HEK293 (cell line): ENCODE results near the gene HMCN1.

Experiments used
- CTCF ChIA-PET: fragments of 350-600 bp; formaldehyde crosslinking; extraction: SDS; loops from one replicate; lab custom pipeline; 2021; ENCODE audit warnings: antibody characterized with exemption; lab: Yijun Ruan, JAX
- POLR2A ChIA-PET: fragments of 300-600 bp; formaldehyde crosslinking; extraction: SDS; loops from one replicate; lab custom pipeline; 2020; ENCODE audit warnings: antibody characterized with exemption, inconsistent platforms; lab: Yijun Ruan, JAX
- H3K27ac ChIP-seq: fragments of 200-500 bp; sonication (Bioruptor generic); 2 replicates; pipeline ENCODE4 v1.5.1; 2014; ENCODE audit warnings: low read depth, low read length, control low read depth, inconsistent platforms; ENCODE audit errors: extremely low read depth
- H3K36me3 ChIP-seq, 2 experiments: fragments of 200-500 bp in 1 of 2; sonication (Bioruptor generic) in 1 of 2; 1 replicate in 1 of 2; 2 replicates in 1 of 2; pipeline ENCODE4 v1.5.1; 2014 to 2017; ENCODE audit warnings: inconsistent platforms in 2 of 2, low read length in 2 of 2; ENCODE audit not compliant: control insufficient read depth in 2 of 2, insufficient read depth in 1 of 2
- H3K4me1 ChIP-seq: fragments of 200-500 bp; sonication (Bioruptor generic); 2 replicates; pipeline ENCODE4 v1.5.1; 2014; ENCODE audit warnings: mild to moderate bottlenecking, low read length, inconsistent platforms; ENCODE audit not compliant: control insufficient read depth, insufficient read depth
- H3K4me3 ChIP-seq: 2 replicates; pipeline ENCODE4 v1.5.1; 2011; ENCODE audit warnings: low read depth, mild to moderate bottlenecking, control low read depth, low read length, moderate library complexity
- H3K9me3 ChIP-seq: fragments of 200-500 bp; sonication (Bioruptor generic); 2 replicates; pipeline ENCODE4 v1.5.1; 2014; ENCODE audit warnings: low read depth, low read length, inconsistent platforms; ENCODE audit not compliant: control insufficient read depth, insufficient read depth
- GLI4 ChIP-seq: fragments of 450-650 bp; formaldehyde crosslinking; IDR thresholded peaks from 2 replicates; pipeline ENCODE4 v1.5.1; 2016; ENCODE audit warnings: missing biosample characterization, missing genetic modification characterization
- IKZF3 ChIP-seq: fragments of 450-650 bp; IDR thresholded peaks from 2 replicates; pipeline ENCODE4 v1.5.0; 2018; ENCODE audit warnings: missing biosample characterization, mild to moderate bottlenecking, missing genetic modification characterization, moderate library complexity
- KLF1 ChIP-seq: fragments of 450-650 bp; formaldehyde crosslinking; IDR thresholded peaks from 2 replicates; pipeline ENCODE4 v1.5.1; 2016; ENCODE audit warnings: missing biosample characterization, missing genetic modification characterization
- KLF16 ChIP-seq: fragments of 450-650 bp; formaldehyde crosslinking; IDR thresholded peaks from 2 replicates; pipeline ENCODE4 v1.5.1; 2017; ENCODE audit warnings: missing biosample characterization, missing genetic modification characterization
- KLF17 ChIP-seq: fragments of 450-650 bp; formaldehyde crosslinking; IDR thresholded peaks from 2 replicates; pipeline ENCODE4 v1.5.1; 2016; ENCODE audit warnings: missing biosample characterization, missing genetic modification characterization
- MEIS1 ChIP-seq: sonication (generic); formaldehyde crosslinking; IDR thresholded peaks from 2 replicates; pipeline ENCODE4 v1.8.1; 2022; ENCODE audit warnings: missing genetic modification reagents, mild to moderate bottlenecking, borderline replicate concordance
- MYNN ChIP-seq: fragments of 450-650 bp; formaldehyde crosslinking; IDR thresholded peaks from 2 replicates; pipeline ENCODE4 v1.5.1; 2016; ENCODE audit warnings: missing biosample characterization, missing genetic modification characterization, borderline replicate concordance
- PATZ1 ChIP-seq: fragments of 450-650 bp; formaldehyde crosslinking; IDR thresholded peaks from 2 replicates; pipeline ENCODE4 v1.5.1; 2016; ENCODE audit warnings: missing biosample characterization, missing genetic modification characterization
- SCRT2 ChIP-seq: fragments of 450-650 bp; formaldehyde crosslinking; IDR thresholded peaks from 2 replicates; pipeline ENCODE4 v1.5.1; 2016; ENCODE audit warnings: missing biosample characterization, missing genetic modification characterization
- SP7 ChIP-seq: fragments of 450-650 bp; formaldehyde crosslinking; IDR thresholded peaks from 2 replicates; pipeline ENCODE4 v1.5.1; 2016; ENCODE audit warnings: missing biosample characterization, missing genetic modification characterization
- YY1 ChIP-seq: fragments of 450-650 bp; formaldehyde crosslinking; IDR thresholded peaks from 2 replicates; pipeline ENCODE4 v1.5.1; 2018; ENCODE audit warnings: missing biosample characterization, missing genetic modification characterization
- YY2 ChIP-seq: fragments of 450-650 bp; formaldehyde crosslinking; IDR thresholded peaks from 2 replicates; pipeline ENCODE4 v1.5.1; 2016; ENCODE audit warnings: missing biosample characterization, missing genetic modification characterization
- ZBTB20 ChIP-seq: fragments of 450-650 bp; formaldehyde crosslinking; IDR thresholded peaks from 2 replicates; pipeline ENCODE4 v1.5.1; 2016; ENCODE audit warnings: missing biosample characterization, missing genetic modification characterization
- ZBTB6 ChIP-seq: fragments of 450-650 bp; formaldehyde crosslinking; IDR thresholded peaks from 2 replicates; pipeline ENCODE4 v1.5.1; 2017; ENCODE audit warnings: missing biosample characterization, missing genetic modification characterization
- ZEB2 ChIP-seq: fragments of 450-650 bp; formaldehyde crosslinking; IDR thresholded peaks from 2 replicates; pipeline ENCODE4 v1.5.1; 2016; ENCODE audit warnings: missing biosample characterization, missing genetic modification characterization
- ZFHX2 ChIP-seq: fragments of 450-650 bp; formaldehyde crosslinking; conservative IDR thresholded peaks from 2 replicates; pipeline ENCODE4 v1.5.1; 2016; ENCODE audit warnings: missing biosample characterization, missing genetic modification characterization
- ZNF140 ChIP-seq: fragments of 450-650 bp; formaldehyde crosslinking; IDR thresholded peaks from 2 replicates; pipeline ENCODE4 v1.5.1; 2016; ENCODE audit warnings: missing biosample characterization, missing genetic modification characterization
- ZNF239 ChIP-seq: fragments of 450-650 bp; formaldehyde crosslinking; IDR thresholded peaks from 2 replicates; pipeline ENCODE4 v1.5.1; 2016; ENCODE audit warnings: missing biosample characterization, missing genetic modification characterization
- ZNF24 ChIP-seq: fragments of 450-650 bp; formaldehyde crosslinking; IDR thresholded peaks from 2 replicates; pipeline ENCODE4 v1.5.1; 2016; ENCODE audit warnings: missing biosample characterization, missing genetic modification characterization
- ZNF248 ChIP-seq: fragments of 450-650 bp; formaldehyde crosslinking; IDR thresholded peaks from 2 replicates; pipeline ENCODE4 v1.5.1; 2017; ENCODE audit warnings: missing biosample characterization, missing genetic modification characterization
- ZNF266 ChIP-seq: fragments of 450-650 bp; formaldehyde crosslinking; IDR thresholded peaks from 2 replicates; pipeline ENCODE4 v1.5.1; 2016; ENCODE audit warnings: missing biosample characterization, missing genetic modification characterization, low read depth
- ZNF274 ChIP-seq, 2 experiments: fragments of 200-500 bp in 1 of 2; fragments of 450-650 bp in 1 of 2; sonication (Bioruptor generic) in 1 of 2; formaldehyde crosslinking in 1 of 2; IDR thresholded peaks; 2 replicates each; pipeline versions ENCODE4 v1.5.1 to v1.6.1; 2014 to 2016; ENCODE audit warnings: borderline replicate concordance in 1 of 2, inconsistent platforms in 1 of 2, low read length in 1 of 2, missing biosample characterization in 1 of 2, missing genetic modification characterization in 1 of 2
- ZNF350 ChIP-seq: fragments of 450-650 bp; formaldehyde crosslinking; IDR thresholded peaks from 2 replicates; pipeline ENCODE4 v1.5.0; 2017; ENCODE audit warnings: missing biosample characterization, mild to moderate bottlenecking, missing genetic modification characterization
- ZNF354C ChIP-seq: fragments of 450-650 bp; formaldehyde crosslinking; IDR thresholded peaks from 2 replicates; pipeline ENCODE4 v1.5.1; 2016; ENCODE audit warnings: missing biosample characterization, missing genetic modification characterization, low read depth, borderline replicate concordance
- ZNF394 ChIP-seq: fragments of 450-650 bp; formaldehyde crosslinking; IDR thresholded peaks from 2 replicates; pipeline ENCODE4 v1.5.1; 2016; ENCODE audit warnings: missing biosample characterization, missing genetic modification characterization, mild to moderate bottlenecking, moderate library complexity, borderline replicate concordance
- ZNF426 ChIP-seq: fragments of 450-650 bp; formaldehyde crosslinking; IDR thresholded peaks from 2 replicates; pipeline ENCODE4 v1.5.1; 2017; ENCODE audit warnings: missing biosample characterization, missing genetic modification characterization, mild to moderate bottlenecking, inconsistent platforms, moderate library complexity
- ZNF571 ChIP-seq: fragments of 450-650 bp; formaldehyde crosslinking; IDR thresholded peaks from 2 replicates; pipeline ENCODE4 v1.5.0; 2017; ENCODE audit warnings: missing biosample characterization, missing genetic modification characterization
- ZNF664 ChIP-seq: fragments of 450-650 bp; formaldehyde crosslinking; IDR thresholded peaks from 2 replicates; pipeline ENCODE4 v1.5.1; 2016; ENCODE audit warnings: missing biosample characterization, missing genetic modification characterization
- ZNF768 ChIP-seq: fragments of 450-650 bp; formaldehyde crosslinking; IDR thresholded peaks from 2 replicates; pipeline ENCODE4 v1.5.1; 2018; ENCODE audit warnings: missing biosample characterization, mild to moderate bottlenecking, missing genetic modification characterization
- ZSCAN16 ChIP-seq: fragments of 450-650 bp; formaldehyde crosslinking; IDR thresholded peaks from 2 replicates; pipeline ENCODE4 v1.5.1; 2016; ENCODE audit warnings: missing biosample characterization, missing genetic modification characterization
- ZSCAN23 ChIP-seq: fragments of 450-650 bp; formaldehyde crosslinking; IDR thresholded peaks from 2 replicates; pipeline ENCODE4 v1.5.1; 2016; ENCODE audit warnings: missing biosample characterization, missing genetic modification characterization
- TF ChIP-seq, protein P1 (sequence below): fragments of 450-650 bp; formaldehyde crosslinking; IDR thresholded peaks from 2 replicates; pipeline ENCODE4 v1.5.1; 2016; ENCODE audit warnings: missing biosample characterization, missing genetic modification characterization

The HMCN1 gene

DNA sequence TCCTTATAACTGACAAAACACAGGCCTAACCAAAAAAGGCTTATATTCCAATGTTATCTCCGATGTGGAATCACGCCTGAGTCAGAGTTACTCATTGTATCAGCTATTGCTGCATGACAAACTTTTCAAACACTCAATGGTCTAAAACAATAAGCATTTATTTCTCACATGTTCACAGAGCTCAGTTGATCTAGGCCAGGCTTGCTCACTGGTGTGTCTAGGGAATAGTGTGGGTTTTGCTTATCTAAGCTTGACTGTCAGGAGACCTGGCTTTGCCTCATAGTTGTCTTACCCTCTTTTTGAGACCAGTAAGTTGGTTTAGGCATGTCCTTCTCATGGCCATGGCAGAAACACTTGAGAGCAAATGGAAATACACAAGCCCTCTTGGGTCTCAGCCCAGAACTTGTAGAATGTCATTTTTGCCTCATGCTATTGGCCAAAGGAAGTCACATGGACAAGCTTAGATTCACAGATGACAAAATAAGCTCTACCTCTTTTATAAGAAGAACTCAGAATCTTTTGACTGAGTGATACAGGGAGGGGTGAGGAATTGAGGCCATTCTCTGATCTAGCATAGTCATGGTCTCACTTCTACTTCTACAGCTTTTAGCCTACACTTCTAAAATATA lies 130.8 kb downstream of the HMCN1 start:
- H3K27ac ChIP-seq, result no peak overlapping the region

GRCh38 chr1:185869590-185869989 lies 135.4 kb downstream of the HMCN1 start:
- Histone ChIP-seq H3K36me3 (no peaks in the 10 kb centered on the region), H3K4me1 (no peaks in the 10 kb centered on the region), H3K9me3 (no peaks in the 10 kb centered on the region), H3K4me3 (no peak overlapping the region), H3K27ac (no peak overlapping the region)
- CTCF ChIA-PET, result interaction anchor here (1.2 kb wide), 1 partner anchor 11 kb away, joined by 4 read pairs; no protein-coding TSS in a partner anchor
- TF ChIP-seq YY2 (no peak), ZSCAN23 (no peak), SCRT2 (tag by site-specific recombination) (no peak), MEIS1 (CRISPR knock-in tag) (no peak), KLF16 (no peak), ZNF24 (tag by site-specific recombination) (no peak), GLI4 (tag by site-specific recombination) (no peak), ZNF266 (tag by site-specific recombination) (no peak), ZNF426 (no peak), ZNF140 (tag by site-specific recombination) (no peak), ZEB2 (no peak), ZNF571 (tag by site-specific recombination) (no peak), ZNF768 (no peak), ZNF394 (tag by site-specific recombination) (no peak), ZNF354C (no peak), ZNF239 (no peak)
- TF ChIP-seq, protein P1, sequence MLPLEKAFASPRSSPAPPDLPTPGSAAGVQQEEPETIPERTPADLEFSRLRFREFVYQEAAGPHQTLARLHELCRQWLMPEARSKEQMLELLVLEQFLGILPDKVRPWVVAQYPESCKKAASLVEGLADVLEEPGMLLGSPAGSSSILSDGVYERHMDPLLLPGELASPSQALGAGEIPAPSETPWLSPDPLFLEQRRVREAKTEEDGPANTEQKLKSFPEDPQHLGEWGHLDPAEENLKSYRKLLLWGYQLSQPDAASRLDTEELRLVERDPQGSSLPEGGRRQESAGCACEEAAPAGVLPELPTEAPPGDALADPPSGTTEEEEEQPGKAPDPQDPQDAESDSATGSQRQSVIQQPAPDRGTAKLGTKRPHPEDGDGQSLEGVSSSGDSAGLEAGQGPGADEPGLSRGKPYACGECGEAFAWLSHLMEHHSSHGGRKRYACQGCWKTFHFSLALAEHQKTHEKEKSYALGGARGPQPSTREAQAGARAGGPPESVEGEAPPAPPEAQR, result no peak
- POLR2A ChIA-PET, result no interaction called here

More for the DNA sequence above, 130.8 kb downstream of the HMCN1 start:
- Histone ChIP-seq H3K36me3 (no peaks in the 10 kb centered on the region), H3K4me1 (0 out of 2 replicates have a peak, but pooled peaks cover 4% of the 10 kb centered on the region), H3K9me3 (no peaks in the 10 kb centered on the region), H3K4me3 (no peak overlapping the region)
- TF ChIP-seq KLF1 (tag by site-specific recombination) (no peak), YY1 (tag by site-specific recombination) (no peak), ZNF664 (no peak), ZFHX2 (tag by site-specific recombination) (no peak), ZNF140 (tag by site-specific recombination) (no peak), ZSCAN16 (tag by site-specific recombination) (no peak), ZNF394 (tag by site-specific recombination) (no peak), KLF17 (tag by site-specific recombination) (no peak), ZNF350 (tag by site-specific recombination) (no peak), ZNF248 (tag by site-specific recombination) (no peak), ZBTB20 (tag by site-specific recombination) (no peak), ZNF354C (no peak), ZNF274 (IDR thresholded peaks at IDR 0.05; ENCODE audit: low read length) (no peak), ZNF274 (tag by site-specific recombination; IDR thresholded peaks at IDR 0.05; ENCODE audit: borderline replicate concordance) (no peak), ZBTB6 (no peak), MYNN (no peak), SP7 (tag by site-specific recombination) (no peak), PATZ1 (tag by site-specific recombination) (no peak), IKZF3 (no peak)
- ChIA-PET POLR2A (no interaction called here), CTCF (interaction anchor here (1.1 kb wide), 1 partner anchor 144 kb away, joined by 3 read pairs; no protein-coding TSS in a partner anchor)
